Right ventricle myocardium superior (tissue), 1 donor: ENCODE data around the gene ITPKB. TPM values are rescaled to one million over a fixed set of nuclear protein-coding genes. Genes with fewer than 3 reads are reported as not detected.
"Not testable (repeated sequence)": the region's sequence is repeated elsewhere in the genome, so short reads cannot be mapped to it uniquely, and the experiment has no call there.

Experiments
- ATAC-seq: fragments of 200-7000 bp; cut with Tn5 transposase; one replicate; pipeline ENCODE4 v1.9.1; 2020; ENCODE audit warnings: mild to moderate bottlenecking; ENCODE audit not compliant: poor library complexity
- DNase-seq: peaks from one replicate; pipeline ENCODE4 v3.0.0-alpha.2; 2020
- intact Hi-C: fragments of 100-400 bp; cut with DNase I; formaldehyde crosslinking; loops from one replicate; pipeline ENCODE4 v1.11.2; 2022
- total RNA-seq: library from RNA; stranded (reverse); fragmentation: NEBNext Ultra II Directional; extraction: Animal tissue kit (Norgen Biotek cat#: 25700); gene quantifications from one replicate; pipeline ENCODE4 v1.2.1, GENCODE V29; 2021
- donor health status: DM: no; HTN: yes; CAD: no; lungs with severe emphysema.

The ITPKB gene
- total RNA-seq, 1 donor from 2014 or later: 21.2 TPM

DNA sequence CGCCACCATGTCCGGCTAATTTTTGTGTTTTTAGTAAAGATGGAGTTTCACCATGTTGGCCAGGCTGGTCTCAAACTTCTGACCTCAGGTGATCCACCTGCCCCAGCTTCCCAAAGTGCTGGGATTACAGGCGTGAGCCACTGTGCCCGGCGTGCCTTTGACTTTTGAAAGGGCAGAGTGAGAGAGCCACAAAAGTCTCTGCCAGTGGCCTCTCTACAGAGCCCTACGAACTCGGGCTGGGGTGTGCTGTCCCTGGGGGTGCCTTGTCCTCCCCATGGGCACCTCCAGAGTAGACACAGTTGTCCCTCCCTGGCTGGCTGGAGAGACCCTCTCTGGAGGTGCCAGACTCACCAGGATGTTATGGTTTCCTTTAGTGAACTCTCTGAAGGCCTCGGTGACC lies 99.9 kb downstream of the ITPKB start:
- intact Hi-C loops, ATAC-seq: not testable (repeated sequence)
- peak; percentile 30 for DNase-seq

GRCh38 chr1:226638608-226639007 lies 100.5 kb downstream of the ITPKB start:
- DNase-seq (peak; percentile 39), ATAC-seq (no peak)
- intact Hi-C loops: no loop called here

- intact Hi-C loops: no loop called here
- ATAC-seq: peak; percentile 5
Observed at GRCh38 chr1:226638001-226638601, 101.0 kb downstream of the ITPKB start.

GRCh38 chr1:226637147-226637935 lies 101.7 kb downstream of the ITPKB start:
- ATAC-seq (peak; percentile 73), DNase-seq (peak; percentile 69)
- intact Hi-C loops: no loop called here

More at GRCh38 chr1:226638001-226638601, 101.0 kb downstream of the ITPKB start:
- DNase-seq: no peak

GRCh38 chr1:226636847-226637096 lies 102.3 kb downstream of the ITPKB start:
- ATAC-seq: no peak
- intact Hi-C loops: no loop called here
- DNase-seq: peak; percentile 4

DNA sequence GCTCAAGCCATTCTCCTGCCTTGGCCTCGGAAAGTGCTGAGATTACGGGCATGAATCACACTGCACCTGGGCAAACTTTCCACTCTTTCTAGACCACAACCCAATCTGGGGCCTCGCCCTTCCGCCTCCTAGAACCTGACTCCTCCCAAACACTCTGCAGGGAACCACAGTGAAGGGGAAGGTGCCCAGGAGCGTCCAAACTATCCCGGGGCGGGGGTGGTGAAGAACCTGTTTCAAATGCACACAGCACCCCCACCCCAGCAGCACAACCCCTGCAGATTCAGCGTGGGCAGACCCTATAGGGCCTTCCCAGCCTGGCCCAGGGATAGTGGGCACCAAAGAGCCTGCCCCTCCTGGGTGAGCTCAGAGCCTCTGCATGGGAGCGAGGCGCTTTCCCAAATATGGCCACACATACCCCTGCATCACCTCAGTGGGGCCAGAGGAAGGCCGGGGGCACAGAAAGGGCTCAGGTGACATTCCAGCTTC lies 103.6 kb downstream of the ITPKB start:
- intact Hi-C loops: loop anchor here (2.0 kb wide), 2 partner anchors 53 to 191 kb away; no protein-coding TSS in a partner anchor
- peak; percentile 25 for DNase-seq
- ATAC-seq: no peak

DNA sequence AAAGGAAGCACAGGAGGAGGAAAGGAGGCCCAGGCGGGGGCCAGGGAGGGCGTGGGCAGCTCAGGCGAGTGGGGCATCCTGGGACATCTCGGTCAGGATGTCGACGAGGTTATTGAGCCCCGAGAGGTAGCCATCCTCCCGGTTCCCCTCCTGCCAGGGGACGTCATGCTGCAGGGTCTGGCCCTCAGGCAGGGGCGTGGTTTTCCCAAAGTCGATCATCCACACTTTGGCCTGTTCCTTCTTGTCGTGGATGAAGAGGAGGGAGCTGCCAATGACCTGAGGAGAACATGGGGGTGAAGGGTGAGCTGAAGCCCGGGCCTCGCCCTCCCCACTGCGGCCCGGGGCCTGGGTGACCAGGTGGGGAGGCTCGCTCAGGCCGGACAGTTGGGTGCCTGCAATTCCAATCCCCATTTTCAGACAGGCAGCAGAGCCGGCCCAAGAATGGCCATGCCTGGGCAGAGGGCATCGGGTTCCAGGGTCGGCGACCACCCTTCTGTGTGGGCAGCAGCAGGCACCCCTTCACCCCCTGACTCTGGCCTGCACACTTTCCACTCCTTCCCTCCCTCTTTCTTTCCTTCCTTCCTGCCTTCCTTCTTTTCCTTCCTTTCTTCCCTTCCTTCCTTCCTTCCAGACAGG lies 104.4 kb downstream of the ITPKB start:
- intact Hi-C loops: loop anchor here (2.0 kb wide), 2 partner anchors 54 to 192 kb away; no protein-coding TSS in a partner anchor
- no peak for ATAC-seq

GRCh38 chr1:226634166-226634588 lies 104.9 kb downstream of the ITPKB start:
- peak; percentile 89 for ATAC-seq
- DNase-seq: peak; percentile 92
- intact Hi-C loops: loop anchor here (2.0 kb wide), 2 partner anchors 55 to 193 kb away; no protein-coding TSS in a partner anchor

More for the DNA sequence above, 104.4 kb downstream of the ITPKB start:
- peak; percentile 33 for DNase-seq

- intact Hi-C loops: loop anchor here (2.0 kb wide), 2 partner anchors 55 to 193 kb away; no protein-coding TSS in a partner anchor
- no peak for DNase-seq
- no peak for ATAC-seq
Observed at GRCh38 chr1:226633541-226634165, 105.4 kb downstream of the ITPKB start.

DNA sequence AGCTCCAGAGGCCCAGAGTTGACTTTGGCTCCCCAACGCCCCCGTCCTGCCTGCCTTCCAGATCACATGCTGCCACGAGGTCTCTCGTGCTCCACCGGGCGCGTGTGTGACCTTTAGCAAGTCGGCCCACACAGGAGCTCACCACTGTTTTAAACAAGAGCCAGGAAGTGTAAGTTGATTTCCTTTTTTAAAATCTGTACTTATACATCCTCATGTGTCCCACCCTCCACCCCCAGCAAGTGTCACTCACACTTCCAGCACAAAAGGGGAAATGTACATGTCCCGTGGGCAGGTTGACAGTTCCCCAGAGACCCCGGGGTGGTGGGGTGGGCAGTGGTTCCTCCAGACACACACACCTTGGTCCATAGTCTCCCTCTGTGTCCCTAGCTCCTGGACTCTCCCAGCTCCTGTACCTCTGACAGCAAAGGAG lies 106.1 kb downstream of the ITPKB start:
- ATAC-seq (no peak), DNase-seq (peak; percentile 31)
- intact Hi-C loops: no loop called here

DNA sequence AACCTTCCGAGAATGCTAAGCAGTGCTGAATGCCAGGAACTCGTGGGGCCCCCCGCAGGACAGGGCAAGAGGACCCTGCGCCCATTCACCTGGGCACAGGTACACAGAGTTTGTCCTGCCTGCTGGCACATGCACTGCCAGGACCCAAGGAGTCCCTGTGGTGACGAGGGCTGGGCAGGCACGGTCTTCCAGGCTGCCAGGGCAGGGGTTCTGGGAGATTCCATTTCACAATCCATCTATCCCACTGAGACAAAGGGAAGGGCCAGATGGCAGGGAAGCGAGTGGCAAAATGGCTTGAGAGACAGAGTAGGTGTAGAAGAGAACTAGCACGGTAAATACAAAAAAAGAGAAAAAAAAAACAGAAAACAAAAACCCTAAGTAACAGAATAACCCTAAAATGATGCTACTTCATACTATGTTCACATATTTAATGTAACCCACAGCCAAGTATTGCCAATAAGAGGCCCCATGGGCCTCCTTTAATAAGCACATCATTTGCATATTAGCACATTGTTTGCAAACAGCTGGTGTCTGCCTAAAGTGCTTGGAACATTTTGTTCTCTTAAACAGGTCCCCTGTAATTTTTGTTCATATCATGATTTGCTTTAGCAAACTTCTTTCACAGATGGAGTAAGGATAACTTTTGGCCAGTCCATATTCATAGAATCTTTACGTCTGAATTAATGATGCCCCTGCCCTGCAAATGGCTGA lies 106.8 kb downstream of the ITPKB start:
- peak; percentile 43 for DNase-seq
- intact Hi-C loops: no loop called here
- no peak for ATAC-seq

DNA sequence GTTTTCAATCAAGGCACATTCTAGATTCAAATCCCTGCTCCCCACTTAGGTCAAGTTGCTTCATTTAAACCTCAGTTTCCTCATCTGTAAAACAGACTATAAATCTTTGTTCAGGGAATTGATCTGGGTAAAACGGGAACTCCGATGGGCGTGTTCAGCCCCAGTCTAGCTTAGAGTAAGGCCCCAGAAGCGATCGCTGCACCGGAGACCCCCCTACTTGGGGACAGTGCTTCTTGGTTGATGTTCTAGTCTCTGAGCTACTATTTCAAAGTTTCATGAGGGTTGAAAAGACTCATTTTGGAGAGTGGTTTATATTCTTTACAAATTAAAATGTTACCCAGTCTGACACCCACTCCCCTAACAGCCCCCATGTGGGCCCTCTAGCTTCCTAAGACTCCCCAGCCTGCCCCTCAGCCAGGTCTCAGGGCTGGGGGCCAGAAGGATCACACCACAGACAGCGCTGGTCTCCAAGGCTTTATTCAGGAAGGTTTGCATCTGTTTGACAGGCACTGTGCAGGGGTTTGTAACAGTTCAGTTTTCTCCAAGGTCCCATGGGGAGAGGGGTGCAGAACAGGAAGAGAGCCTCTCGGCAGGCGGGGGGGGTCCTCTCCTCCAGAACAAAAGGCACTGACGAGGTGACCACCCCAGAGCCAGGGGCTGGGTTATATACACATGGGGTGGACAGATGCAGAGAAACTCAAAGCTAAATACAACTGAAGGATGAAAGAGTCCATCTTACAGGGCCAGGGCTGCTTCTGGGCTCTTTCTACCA lies 107.7 kb downstream of the ITPKB start:
- intact Hi-C loops: no loop called here
- DNase-seq (peak; percentile 24), ATAC-seq (no peak)

DNA sequence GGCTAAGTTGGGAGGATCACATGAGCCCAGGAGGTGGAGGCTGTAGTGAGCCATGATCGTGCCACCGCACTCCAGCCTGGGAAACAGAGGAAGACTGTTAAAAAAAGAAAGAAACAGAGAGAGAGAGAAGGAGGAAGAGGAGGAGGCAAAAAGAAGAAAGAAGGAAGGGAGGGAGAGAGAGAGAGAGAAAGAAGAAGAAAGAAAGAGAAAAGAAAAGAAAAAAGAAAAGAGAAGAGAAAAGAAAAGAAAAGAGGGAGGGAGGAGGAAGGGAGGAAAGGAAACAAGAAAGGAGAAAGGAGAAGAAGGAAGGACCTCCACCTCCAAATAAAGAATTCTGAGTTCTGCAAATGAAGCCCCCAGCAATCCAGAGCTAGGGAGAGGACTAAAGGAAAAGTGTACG lies 108.5 kb downstream of the ITPKB start:
- no peak for DNase-seq

GRCh38 chr1:226629896-226630550 lies 109.1 kb downstream of the ITPKB start:
- ATAC-seq (no peak), DNase-seq (peak; percentile 24)
- intact Hi-C loops: no loop called here

More for the DNA sequence above, 108.5 kb downstream of the ITPKB start:
- no peak for ATAC-seq
- intact Hi-C loops: no loop called here

- DNase-seq (peak; percentile 34), ATAC-seq (no peak)
- intact Hi-C loops: no loop called here
Observed at GRCh38 chr1:226629210-226629895, 109.7 kb downstream of the ITPKB start.

- ATAC-seq (no peak), DNase-seq (peak; percentile 14)
- intact Hi-C loops: no loop called here
Observed at GRCh38 chr1:226628612-226629155, 110.4 kb downstream of the ITPKB start.
